CD4-positive, alpha-beta T cell treated with Interleukin-10 for 1 hour (primary cell): Measurements from ENCODE around the gene HAUS1.
"Not testable (repeated sequence)": the region's sequence is repeated elsewhere in the genome, so short reads cannot be mapped to it uniquely, and the experiment has no call there.

Source experiments
- DNase-seq: peaks from one replicate; pipeline ENCODE4 v3.0.0-alpha.2; 2020

Gene HAUS1

DNA sequence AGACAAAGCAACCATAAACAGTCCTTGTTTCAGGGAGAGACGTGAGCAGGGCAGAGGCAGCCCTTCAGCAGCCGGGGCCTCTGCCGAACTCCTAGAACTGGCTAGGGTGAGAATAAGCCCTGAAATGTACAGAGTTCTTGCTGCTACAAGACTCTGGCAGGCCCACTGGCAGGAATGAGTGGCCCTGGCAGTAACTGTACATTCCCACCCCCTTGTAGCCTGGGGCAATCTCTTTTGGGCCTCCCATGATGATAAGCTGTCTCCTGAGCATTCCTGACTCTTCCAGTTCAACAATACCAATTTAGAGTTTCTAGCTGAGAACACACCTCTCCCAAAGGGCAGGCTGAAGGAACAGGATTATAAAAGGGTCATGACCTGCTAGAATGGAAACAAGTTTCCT lies 54.3 kb downstream of the HAUS1 start:
- DNase-seq: no peak

GRCh38 chr18:46160050-46160798 lies 56.0 kb downstream of the HAUS1 start:
- no peak for DNase-seq

DNA sequence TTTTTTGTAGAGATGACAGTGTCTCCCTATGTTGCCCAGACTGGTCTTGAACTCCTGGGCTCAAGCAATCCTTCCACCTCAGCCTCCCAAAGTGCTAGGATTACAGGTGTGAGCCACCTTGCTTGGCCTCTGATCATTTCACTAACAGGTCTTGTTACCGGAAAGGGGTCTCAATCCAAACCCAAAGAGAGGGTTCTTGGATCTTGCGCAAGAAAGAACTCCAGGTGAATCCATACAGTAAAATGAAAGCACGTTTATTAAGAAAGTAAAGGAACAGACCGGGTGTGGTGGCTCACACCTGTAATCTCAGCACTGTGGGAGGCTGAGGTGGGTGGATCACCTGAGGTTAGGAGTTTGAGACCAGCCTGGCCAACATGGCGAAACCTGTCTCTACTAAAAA lies 56.7 kb downstream of the HAUS1 start:
- DNase-seq: not testable (repeated sequence)

GRCh38 chr18:46161703-46162396 lies 57.7 kb downstream of the HAUS1 start:
- DNase-seq: no peak

DNA sequence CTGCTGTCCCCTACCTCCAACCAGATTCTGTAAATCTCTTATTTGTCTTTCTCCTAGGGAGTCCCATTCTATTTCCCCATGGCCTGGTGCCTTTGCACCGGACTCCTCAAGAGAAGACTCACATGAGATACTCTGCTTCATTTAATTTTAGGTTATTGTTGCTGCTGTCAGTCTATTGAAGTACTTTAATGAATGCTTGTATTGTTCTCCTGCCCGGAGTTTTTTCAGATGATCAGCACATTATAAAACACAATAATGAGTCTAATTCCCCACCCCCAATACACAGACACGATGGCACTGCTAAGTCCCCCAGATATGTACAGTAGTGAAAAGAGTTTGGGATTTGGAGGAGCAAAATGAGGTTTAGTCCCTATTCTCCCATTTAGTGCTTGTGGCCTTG lies 58.9 kb downstream of the HAUS1 start:
- DNase-seq: no peak

DNA sequence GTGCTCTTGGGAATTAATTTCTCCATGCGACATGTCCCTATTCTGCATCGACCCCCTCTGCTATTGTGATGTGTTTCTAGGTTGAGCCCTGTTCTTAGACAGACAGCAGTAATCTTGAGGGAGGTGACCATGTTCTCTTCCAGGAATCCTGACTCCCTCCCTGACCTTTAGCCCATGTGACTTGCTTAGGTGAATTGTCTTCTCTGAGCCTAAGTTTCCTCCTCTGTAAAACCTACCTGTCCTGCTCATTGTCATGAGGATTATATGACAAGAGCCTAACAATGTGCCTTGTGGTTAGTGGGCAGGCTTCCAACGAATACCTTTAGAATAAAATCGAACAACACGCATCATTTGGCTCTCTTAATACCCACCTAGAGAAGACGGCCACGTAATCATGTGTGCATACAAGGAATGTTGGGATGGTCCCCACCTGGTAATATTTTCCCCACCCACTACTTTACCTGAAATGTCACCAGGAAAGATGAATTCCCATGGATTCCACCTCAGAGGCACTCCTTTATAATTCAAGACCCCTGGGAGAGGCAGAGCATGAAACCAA lies 59.8 kb downstream of the HAUS1 start:
- DNase-seq: no peak

- not testable (repeated sequence) for DNase-seq
Measured at GRCh38 chr18:46164502-46164901, 60.3 kb downstream of the HAUS1 start.

GRCh38 chr18:46164920-46165319 lies 60.7 kb downstream of the HAUS1 start:
- DNase-seq: no peak

DNA sequence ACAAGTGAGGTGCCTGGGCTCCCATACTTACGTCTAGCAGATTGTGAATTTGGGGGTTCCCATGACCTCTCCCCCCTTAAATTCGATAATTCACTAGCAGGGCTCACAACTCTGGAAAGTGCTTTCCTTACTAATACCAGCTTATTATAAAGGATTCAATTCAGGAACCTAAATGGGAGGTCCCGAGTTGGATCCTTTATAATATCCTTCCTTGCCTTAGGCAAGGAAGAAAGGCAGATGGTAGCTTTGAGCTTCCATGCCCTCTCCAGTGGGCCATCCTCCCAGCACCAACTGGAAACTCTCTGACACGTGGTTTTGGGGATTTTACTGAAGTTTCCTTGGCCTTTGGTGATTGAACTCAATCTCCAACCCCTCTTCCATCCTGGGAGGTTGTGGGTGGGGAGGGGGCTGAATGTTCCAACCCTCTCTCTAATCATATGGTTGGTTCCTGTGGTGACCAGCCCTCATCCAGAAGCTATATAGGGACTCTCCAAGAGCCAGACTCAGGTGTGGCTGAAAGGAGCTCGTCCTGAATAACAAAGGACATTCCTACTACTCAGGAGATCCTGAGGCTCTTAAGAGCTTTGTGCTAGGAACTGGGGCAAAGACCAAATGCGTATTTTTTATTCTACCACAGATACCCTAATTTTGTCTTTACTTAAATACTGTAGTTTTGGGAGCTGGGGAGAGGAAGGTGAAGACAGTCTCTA lies 62.2 kb downstream of the HAUS1 start:
- no peak for DNase-seq

DNA sequence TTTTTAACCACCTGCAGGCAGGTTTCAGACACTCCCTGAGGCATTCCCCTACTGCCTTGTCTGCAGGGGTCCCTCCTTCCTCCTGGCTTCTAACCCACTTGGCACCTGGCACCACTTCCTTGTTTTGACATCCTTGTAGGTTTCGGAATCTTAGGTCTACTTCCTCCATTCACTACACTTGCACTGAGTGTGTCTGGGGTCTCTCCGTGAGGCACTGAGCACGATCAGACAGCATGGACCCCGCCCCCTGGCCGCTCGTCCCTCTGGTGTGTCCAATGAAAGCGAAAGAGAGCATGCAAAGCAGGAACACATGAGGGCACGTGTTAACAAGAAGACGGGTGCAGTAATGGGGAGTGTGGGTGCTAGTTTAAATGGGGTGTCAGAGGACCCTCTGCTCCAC lies 63.8 kb downstream of the HAUS1 start:
- peak; percentile 26 for DNase-seq

- no peak for DNase-seq
Measured at GRCh38 chr18:46169464-46169941, 65.3 kb downstream of the HAUS1 start.

- no peak for DNase-seq
Measured at GRCh38 chr18:46171331-46171730, 67.1 kb downstream of the HAUS1 start.

DNA sequence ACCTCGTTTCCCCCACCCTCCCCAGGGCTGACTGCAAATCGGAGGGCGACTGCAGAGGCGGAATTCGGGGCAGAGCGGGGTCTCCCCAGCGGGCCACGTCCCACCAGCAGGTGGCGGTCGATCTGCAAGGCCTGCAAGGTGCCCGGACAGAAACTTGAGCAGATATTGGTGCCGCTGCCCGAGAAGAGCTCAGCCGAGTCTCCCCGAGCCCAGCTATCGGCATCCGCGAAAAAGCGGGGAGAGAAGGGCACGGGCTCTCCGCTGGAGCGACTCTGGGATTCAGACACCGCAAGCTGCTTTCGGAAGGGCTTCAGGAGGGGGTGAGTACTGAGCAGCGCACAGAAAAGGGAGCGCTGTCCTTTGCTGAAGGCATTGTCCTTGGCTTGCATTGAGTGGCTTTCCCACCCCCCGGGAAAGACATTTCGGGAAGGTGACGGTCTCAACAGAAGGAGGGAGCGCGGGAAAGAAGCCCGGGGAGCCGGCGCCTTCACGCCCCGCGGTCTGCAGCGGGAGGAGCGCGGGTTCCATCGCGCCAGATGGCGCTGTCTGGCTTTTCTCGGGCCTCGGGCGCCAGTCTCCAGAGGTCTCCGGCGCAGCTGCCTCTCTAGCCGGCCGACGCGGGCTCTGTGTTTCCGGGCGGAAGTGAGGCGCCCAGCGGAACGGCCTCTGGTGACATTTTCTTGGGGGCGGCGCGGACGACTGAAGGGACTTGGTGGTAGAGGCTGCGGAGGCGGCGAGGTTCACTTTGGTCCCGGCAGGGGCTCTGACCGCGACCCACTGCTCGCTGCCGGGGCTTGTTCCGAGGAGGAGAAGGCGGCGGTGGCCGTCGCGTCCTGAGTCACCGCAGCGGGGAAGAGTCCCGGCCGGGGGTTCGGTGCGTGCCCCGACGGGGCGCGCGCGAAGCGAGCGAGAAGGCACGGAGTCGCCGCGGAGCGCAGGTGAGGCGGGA lies 69.5 kb downstream of the HAUS1 start:
- peak; percentile 94 for DNase-seq

DNA sequence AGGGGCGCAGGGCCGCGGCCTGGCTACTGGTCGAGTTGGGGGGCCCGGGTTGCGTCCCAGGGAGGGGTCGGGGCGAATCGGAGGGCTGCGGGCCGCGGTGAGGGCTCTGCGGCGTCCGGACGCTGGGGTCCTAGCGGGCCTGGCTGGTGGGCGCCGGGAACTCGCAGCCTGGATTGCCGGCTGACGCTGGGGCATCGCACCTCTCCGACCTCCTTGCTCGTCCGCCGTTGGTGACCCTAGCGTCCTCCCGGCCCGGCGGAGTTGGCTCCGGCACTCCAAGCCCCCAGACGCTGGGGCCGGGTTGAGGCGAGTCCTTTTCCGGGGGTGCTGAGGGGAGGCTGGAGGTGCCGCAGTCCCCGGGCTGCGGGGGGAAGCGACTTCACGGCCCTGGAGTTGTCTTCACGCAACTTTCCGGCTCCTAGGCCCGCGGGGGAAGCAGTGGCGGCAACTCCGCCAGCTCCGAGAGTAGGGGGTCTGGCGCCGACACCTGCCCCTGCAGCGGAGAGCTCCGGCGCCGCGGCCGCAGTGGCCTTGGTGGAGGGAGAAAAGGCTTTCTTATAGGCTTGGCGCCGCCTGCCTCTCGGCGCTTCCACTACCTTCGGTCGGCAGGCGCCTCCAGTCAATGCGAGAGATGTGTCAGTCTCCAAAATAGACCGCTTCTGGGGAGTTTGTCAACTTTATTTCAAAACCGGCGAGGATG lies 70.3 kb downstream of the HAUS1 start:
- DNase-seq: peak; percentile 33

GRCh38 chr18:46176001-46176400 lies 71.8 kb downstream of the HAUS1 start:
- DNase-seq: no peak
